Stimulated activated CD8-positive, alpha-beta memory T cell treated with anti-CD3 and anti-CD28 coated beads, Interleukin-7, amount 100 ng/mL, for 48 hours (primary cell): ENCODE data around the gene LCN15.
"Not testable (repeated sequence)": the region's sequence is repeated elsewhere in the genome, so short reads cannot be mapped to it uniquely, and the experiment has no call there.

Source experiments
- DNase-seq, 2 donors: peaks; one replicate each; pipeline ENCODE4 v3.0.0-alpha.2; 2020; ENCODE audit warnings: low read depth in 1 of 2; ENCODE audit errors: extremely low read depth in 1 of 2

LCN15 gene

GRCh38 chr9:136723362-136723976 lies 40.8 kb downstream of the LCN15 start:
- no peak for DNase-seq

DNA sequence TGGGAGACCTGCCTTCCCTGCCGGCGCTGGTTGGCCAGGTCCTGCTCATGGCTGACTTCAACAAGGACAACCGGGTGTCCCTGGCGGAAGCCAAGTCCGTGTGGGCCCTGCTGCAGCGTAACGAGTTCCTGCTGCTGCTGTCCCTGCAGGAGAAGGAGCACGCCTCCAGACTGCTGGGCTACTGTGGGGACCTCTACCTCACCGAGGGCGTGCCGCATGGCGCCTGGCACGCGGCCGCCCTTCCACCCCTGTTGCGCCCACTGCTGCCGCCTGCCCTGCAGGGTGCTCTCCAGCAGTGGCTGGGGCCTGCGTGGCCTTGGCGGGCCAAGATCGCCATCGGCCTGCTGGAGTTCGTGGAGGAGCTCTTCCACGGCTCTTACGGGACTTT lies 41.4 kb downstream of the LCN15 start:
- no peak for DNase-seq

GRCh38 chr9:136722093-136722968 lies 42.0 kb downstream of the LCN15 start:
- DNase-seq: no peak

DNA sequence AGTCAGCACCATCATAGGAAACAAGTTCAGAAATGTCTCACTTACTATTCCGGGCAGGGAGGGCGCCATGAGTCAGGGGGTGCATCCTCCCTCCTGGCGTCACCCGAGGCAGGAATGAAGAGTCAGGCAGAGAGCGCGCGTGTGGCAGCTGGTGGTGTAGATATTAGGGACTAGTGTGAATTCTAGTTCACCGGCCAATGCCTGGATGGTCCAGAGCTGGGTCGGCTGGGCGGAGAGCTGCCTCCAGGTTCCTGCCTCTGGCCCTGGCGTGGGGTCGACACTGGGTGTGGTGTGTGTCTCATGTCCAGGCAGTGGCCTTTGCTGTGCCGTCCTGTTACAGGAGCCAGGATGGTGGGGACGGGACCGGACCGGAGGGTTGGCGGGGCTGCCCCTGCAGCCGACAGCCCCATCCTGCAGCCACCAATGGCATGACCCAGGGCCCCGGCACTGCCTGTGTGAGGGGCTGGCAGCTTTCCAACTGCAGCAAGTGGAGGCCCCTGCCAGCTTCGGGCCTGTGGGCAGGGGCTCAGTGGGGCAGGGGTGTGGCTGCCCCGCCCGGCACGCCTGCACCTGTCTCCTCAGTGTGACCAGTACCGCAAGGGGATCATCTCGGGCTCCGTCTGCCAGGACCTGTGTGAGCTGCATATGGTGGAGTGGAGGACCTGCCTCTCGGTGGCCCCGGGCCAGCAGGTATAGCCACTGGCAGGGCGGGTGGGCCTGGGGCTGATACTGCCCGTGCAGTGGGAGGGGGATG lies 42.8 kb downstream of the LCN15 start:
- DNase-seq: no peak

DNA sequence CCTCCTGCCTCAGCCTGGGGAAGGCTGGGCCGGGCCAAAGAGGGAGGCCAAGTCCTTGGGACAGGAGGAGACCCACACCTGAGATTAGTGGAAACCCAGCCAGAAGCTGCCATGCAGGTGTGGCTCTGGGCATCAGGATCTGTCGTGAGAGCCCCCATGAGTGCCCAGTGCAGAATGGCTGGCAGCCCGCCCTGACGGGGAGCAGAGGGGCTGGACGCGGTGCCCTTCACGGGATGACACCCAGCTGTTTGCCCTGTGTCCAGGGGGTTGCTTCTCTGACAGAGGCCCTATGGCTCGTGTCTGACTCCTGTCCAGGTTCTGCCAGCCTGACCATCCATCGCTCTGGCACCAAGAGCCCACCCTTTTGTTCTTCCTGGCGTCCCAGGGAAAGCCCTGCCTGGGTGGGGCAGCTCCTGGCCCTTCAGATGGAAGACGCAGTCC lies 43.4 kb downstream of the LCN15 start:
- DNase-seq: no peak

DNA sequence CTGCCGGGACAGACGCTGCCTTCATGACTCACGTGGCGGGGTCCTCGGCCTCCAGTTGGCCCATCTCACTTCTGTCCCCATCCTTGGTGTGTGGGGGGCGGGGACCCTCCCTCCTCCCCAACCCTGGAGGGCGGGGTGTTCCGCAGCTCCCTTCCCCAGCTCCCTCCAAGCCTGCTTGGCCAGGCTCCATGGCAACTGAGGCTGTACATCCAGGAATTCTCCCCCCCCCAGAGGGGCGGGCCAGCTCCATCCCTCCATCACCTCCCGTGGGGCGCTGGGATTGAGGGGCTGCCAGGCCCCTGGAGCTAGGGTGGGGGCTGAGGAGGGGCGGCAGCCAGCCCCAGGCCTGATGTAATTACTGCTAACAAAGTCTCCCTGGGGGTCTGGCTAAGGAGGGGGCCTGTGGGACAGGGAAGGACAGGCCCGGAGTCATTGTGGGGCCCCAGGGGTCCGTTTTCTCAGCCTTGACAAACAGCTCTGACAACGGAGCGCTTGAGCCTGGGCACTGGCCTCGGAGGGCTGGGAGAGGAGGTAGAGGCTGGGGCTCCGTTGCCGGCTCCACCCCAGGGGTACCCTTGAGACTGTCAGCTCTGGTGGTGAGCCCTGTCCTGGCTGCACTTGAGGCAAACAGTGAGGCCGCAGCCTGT lies 43.9 kb downstream of the LCN15 start:
- no peak for DNase-seq

- no peak for DNase-seq
These were observed 45.0 kb downstream of the LCN15 start for GRCh38 chr9:136719195-136719880.

DNA sequence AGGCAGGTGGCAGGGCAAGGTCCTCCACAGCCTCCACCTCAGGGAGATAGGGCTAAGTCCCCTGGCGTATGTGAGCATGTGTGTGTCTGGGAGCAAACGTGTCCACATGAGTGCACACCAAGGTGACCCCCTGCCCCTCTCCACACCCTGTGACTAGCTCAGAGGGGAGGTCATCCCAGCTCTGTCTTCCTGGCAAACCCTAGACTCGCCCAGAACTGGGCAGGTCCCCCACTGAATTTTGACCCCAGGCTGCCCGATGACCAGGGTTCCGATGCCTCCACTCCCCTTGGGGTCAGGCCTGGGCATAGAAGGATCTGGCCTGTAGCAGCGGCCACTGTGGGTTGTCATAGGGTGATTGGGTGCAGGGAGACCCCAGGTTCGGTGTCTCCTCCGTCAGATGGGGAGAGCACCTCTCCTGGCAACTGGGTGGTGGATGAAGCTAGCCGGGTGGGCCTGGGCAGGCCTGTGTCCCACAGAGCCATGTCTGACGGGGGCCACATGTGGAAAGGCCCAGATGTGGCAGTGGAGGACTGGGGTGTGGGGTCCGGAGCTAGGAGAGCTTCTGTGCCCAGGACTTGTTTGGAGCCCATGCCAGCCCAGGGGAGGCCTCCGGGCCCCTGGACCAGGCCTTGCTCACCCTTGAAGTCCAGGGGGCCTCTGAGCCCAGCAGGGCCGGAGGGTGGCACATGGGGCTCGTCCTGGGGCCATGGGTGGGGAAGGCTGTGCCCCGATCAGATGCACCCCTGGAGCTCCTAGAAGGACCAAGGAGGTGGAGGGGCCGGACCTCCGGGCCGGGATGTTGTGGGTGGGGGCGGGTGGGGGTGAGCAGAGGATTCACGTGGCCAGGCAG lies 45.7 kb downstream of the LCN15 start:
- no peak for DNase-seq

DNA sequence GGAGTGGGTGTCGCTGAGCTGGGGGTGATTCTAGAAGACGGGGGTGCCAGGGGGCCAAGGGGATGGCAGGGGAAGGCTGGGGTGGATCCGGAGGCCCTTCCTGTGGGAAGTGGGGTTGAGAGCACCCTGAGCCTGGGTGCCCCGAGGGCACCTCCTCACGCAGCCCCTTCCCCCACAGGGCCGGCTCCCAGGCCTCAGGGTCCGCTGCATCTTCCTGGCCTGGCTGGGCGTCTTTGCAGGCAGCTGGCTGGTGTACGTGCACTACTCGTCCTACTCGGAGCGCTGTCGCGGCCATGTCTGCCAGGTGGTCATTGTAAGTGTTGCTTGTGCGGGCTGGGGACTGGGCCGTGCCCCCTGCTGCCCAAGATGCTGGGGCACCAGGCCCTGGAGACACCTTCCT lies 46.9 kb downstream of the LCN15 start:
- DNase-seq: no peak

- no peak for DNase-seq
These were observed 49.4 kb downstream of the LCN15 start for GRCh38 chr9:136714893-136715274.

- no peak for DNase-seq
These were observed 50.0 kb downstream of the LCN15 start for GRCh38 chr9:136714096-136714892.

DNA sequence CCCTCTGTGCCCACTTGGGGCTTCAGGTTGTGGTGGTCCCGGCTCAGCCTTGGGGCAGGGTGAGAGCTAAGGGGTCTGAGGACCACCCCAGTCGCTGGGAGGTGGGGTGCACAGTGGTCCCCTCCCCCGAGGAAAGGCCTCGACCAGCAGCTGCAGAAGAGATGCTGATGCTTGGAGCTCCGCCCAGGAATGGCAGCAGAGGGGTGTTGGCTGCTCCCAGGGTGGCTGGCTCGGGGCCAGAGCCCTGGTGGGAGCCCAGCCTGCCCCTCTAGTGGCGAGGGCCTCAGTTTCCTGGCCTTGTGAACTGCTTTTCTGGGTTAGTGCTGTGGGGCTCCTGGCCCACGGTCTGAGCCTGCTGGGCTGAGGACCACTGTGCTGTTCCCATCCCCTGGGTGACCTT lies 50.8 kb downstream of the LCN15 start:
- DNase-seq: no peak

DNA sequence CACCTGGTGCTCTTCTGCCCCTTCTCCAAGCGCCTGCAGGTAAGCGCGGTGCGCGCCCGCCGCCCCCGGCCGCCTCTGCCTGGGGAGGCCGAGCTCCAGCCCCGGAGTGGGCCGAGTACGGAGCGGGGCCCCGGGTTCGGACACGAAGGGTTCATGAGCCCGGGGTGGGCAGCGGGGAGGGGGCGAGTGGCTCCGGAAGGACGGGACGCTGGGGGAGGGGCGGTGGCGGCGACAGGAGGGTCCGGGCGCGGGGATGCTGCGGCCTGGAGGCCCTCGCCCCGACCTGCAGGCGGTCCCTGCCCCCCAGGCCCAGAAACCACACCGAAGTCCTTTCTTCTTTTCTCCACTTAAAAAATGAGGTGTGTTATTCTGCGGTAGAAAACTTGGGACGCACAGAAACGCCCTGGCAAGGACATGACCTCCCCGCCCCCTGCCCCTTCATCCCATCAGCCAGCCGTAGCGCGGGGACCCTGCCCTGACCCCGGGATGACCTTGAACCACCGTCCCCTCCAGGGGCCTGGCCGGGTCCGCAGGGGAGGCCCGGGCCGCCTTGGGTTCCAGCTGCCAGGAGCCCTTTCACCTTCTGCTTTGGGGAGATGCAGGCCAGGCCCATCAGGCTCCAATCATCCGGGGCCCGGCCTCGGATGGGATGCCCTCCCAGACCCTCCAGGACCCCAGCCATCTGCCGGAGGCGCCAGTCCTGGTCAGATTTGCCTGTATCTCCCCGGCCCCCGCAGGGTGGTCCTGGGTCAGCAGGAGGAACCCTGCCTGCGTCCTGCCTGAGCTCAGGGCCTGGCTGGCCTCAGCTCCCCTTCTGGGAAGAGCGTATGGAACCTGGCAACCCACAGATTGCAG lies 51.4 kb downstream of the LCN15 start:
- no peak for DNase-seq

DNA sequence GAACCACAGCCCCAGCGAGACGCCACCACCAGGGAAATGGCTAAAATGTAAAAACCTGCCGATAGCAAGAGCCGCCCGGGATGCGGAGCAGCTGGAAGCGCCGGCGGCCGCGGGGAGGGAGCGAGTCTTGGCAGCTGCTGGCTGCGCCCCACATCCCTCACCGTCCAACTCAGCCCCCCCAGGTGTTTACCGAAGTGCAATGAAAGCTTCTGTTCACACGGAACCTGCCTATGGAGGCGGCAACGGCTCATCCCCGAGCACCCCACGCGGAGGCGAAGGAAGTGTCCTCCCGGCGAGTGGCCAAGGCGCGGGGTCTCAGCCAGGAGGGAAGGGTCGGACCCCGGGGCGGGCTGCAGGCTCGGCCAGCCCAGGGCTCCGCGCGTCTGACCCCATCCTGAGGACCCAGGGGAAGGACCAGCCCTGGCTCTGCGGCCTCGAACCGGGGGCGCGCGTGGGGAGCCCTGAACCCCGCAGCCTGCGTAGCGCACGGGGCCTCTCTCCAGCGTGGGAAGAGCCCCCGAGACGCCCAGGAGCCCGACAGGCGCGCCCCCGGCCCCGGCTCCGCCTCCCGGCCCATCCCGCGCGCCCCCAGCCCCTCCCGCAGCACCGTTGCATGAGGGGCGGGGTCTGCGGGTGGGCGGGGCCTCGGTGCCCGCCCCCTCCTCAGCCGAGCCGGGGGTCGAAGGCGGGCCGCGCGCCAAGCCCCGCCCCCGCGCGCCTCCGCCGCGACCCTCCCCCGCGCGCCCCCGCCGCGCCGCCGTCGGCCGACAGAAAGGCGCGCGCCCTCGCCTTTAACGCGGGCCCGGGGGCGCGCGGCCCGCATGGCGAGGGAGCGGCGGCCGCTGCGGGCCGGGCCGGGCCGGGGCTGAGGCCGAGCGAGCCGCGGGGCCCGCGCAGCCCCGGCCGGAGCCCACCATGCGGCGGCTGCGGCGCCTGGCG lies 52.3 kb downstream of the LCN15 start, which contains the start of gene DIPK1B:
Gene DIPK1B, plus strand, starts transcription at position 822 of the 939 bp plus-strand sequence. Its CDS starts 94 bp downstream, at position 916.
- DNase-seq: no peak

DNA sequence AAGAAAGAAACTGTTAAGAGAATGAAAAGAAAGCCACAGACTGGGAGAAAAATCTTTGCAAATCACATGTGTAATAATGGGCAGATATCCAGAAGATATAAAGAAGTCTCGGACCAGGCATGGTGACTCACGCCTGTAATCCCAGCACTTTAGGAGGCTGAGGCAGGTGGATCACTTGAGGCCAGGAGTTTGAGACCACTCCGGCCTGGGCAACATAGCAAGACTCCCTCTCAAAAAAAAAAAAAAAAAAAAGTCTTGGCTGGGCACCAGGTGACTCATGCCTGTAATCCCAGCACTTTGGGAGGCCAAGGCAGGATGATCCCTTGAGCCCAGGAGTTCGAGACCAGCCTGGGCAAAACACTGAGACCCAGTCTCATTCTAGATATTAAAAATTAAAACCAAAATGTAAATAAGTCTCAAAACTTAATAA lies 53.1 kb downstream of the LCN15 start:
- not testable (repeated sequence) for DNase-seq

- no peak for DNase-seq
These were observed 53.8 kb downstream of the LCN15 start for GRCh38 chr9:136710543-136710942.
